B cell (primary cell): ENCODE data around the gene CFAP90. TPM values are rescaled to one million over a fixed set of nuclear protein-coding genes. Genes with fewer than 3 reads are reported as not detected.

Experiments used
- ATAC-seq: fragments of 200-7000 bp; cut with Tn5 transposase; one replicate; pipeline ENCODE4 v1.10.0; 2021; ENCODE audit warnings: low read depth, mild to moderate bottlenecking, moderate number of reproducible peaks, moderate library complexity
- CTCF ChIA-PET: fragments of 350-600 bp; sonication (Branson Sonifier 250); formaldehyde crosslinking; loops from one replicate; lab custom pipeline; 2021; ENCODE audit warnings: antibody characterized with exemption, inconsistent platforms; lab: Charles Lee
- POLR2A ChIA-PET: fragments of 350-600 bp; sonication (Branson Sonifier 250); formaldehyde crosslinking; loops from one replicate; lab custom pipeline; 2021; ENCODE audit warnings: antibody characterized with exemption; lab: Charles Lee
- DNase-seq: peaks from one replicate; pipeline ENCODE4 v3.0.0; 2013
- H2AFZ ChIP-seq: 2 replicates; pipeline ENCODE4 v1.6.1; 2012; ENCODE audit warnings: mild to moderate bottlenecking, low read depth, low read length; ENCODE audit not compliant: insufficient read depth, poor library complexity, severe bottlenecking
- H3K27ac ChIP-seq, 2 donors: 1 replicate in 1 of 2; 2 replicates in 1 of 2; pipeline ENCODE4 v1.5.1; 2012 to 2013; ENCODE audit warnings: low read length in 2 of 2, mild to moderate bottlenecking in 2 of 2, moderate library complexity in 1 of 2
- H3K27me3 ChIP-seq, 4 experiments: fragments of 200-600 bp in 1 of 4; sonication (generic) in 1 of 4; replicated peaks in 1 of 4; 1 replicate in 2 of 4; 2 replicates in 2 of 4; pipeline versions ENCODE4 v1.6.1 to v1.7.0; 2013 to 2016; ENCODE audit warnings: low read length in 3 of 4, mild to moderate bottlenecking in 2 of 4, mixed read lengths in 1 of 4, moderate library complexity in 1 of 4; ENCODE audit not compliant: insufficient read depth in 4 of 4, control insufficient read depth in 3 of 4; ENCODE audit errors: control extremely low read depth in 1 of 4
- H3K36me3 ChIP-seq, 2 experiments: replicated peaks in 1 of 2; 1 replicate in 1 of 2; 2 replicates in 1 of 2; pipeline versions ENCODE4 v1.6.1 to v1.7.1; 2013; ENCODE audit warnings: low read length in 1 of 2; ENCODE audit not compliant: insufficient read depth in 2 of 2, control insufficient read depth in 1 of 2; ENCODE audit errors: control extremely low read depth in 1 of 2, extremely low read depth in 1 of 2
- H3K4me1 ChIP-seq, 2 donors: fragments of 200-600 bp in 1 of 2; sonication (generic) in 1 of 2; 1 replicate in 1 of 2; 2 replicates in 1 of 2; pipeline versions ENCODE4 v1.5.1 to v1.6.1; 2013 to 2017; ENCODE audit warnings: low read length in 2 of 2; ENCODE audit not compliant: control insufficient read depth in 2 of 2, insufficient read depth in 2 of 2
- H3K4me2 ChIP-seq: replicated peaks from 2 replicates; pipeline ENCODE3; 2012; ENCODE audit warnings: mild to moderate bottlenecking, low read depth, low read length; ENCODE audit not compliant: poor library complexity, severe bottlenecking
- H3K4me3 ChIP-seq, 5 experiments: fragments of 200-600 bp in 1 of 5; sonication (generic) in 1 of 5; 1 replicate in 3 of 5; 2 replicates in 2 of 5; pipeline versions ENCODE4 v1.5.1 to v1.7.0; 2011 to 2016; ENCODE audit warnings: low read length in 4 of 5, mild to moderate bottlenecking in 4 of 5, low read depth in 2 of 5, control low read depth in 1 of 5, moderate library complexity in 1 of 5; ENCODE audit not compliant: insufficient read depth in 1 of 5; ENCODE audit errors: control extremely low read depth in 1 of 5, extremely low read depth in 1 of 5
- H3K79me2 ChIP-seq: fragments of 200-600 bp; sonication (generic); one replicate; pipeline ENCODE4 v1.6.0; 2016; ENCODE audit warnings: low read length; ENCODE audit not compliant: control insufficient read depth, insufficient read depth
- H3K9ac ChIP-seq: fragments of 200-600 bp; sonication (generic); 2 replicates; pipeline ENCODE4 v1.6.1; 2017; ENCODE audit warnings: mild to moderate bottlenecking, low read length, moderate library complexity
- H3K9me3 ChIP-seq, 3 donors: one replicate each; pipeline versions ENCODE4 v1.6.1 to v1.7.1; 2013; ENCODE audit warnings: low read length in 2 of 3; ENCODE audit not compliant: control insufficient read depth in 2 of 3, insufficient read depth in 1 of 3; ENCODE audit errors: control extremely low read depth in 1 of 3
- H4K20me1 ChIP-seq: 2 replicates; pipeline ENCODE4 v1.6.0; 2012; ENCODE audit warnings: mild to moderate bottlenecking, low read length; ENCODE audit not compliant: insufficient read depth, control insufficient read depth, poor library complexity, severe bottlenecking
- H3K27ac Mint-ChIP-seq: one replicate; pipeline ENCODE4 v1.8.0; 2021; ENCODE audit warnings: mixed read lengths
- H3K27me3 Mint-ChIP-seq: one replicate; pipeline ENCODE4 v1.8.0; 2021; ENCODE audit warnings: mixed read lengths
- H3K4me1 Mint-ChIP-seq: one replicate; pipeline ENCODE4 v1.8.0; 2021; ENCODE audit warnings: mixed read lengths
- H3K4me3 Mint-ChIP-seq: one replicate; pipeline ENCODE4 v1.8.0; 2021; ENCODE audit warnings: mixed read lengths
- H3K9me3 Mint-ChIP-seq: one replicate; pipeline ENCODE4 v1.8.0; 2022; ENCODE audit warnings: mixed read lengths; ENCODE audit not compliant: insufficient read depth
- EZH2 ChIP-seq: IDR thresholded peaks from 2 replicates; pipeline ENCODE4 v1.6.1; 2012; ENCODE audit warnings: borderline replicate concordance, low read depth, mild to moderate bottlenecking, moderate library complexity, low read length; ENCODE audit not compliant: insufficient read depth, poor library complexity, severe bottlenecking
- WGBS: methylation state at CpG from one replicate; pipeline ENCODE4 v1.1.5; 2013; ENCODE audit warnings: missing lambda C conversion rate; ENCODE audit not compliant: insufficient coverage; 5-methylcytosine and 5-hydroxymethylcytosine counted together
- intact Hi-C: fragments of 100-400 bp; cut with micrococcal nuclease; formaldehyde crosslinking; loops from one replicate; pipeline ENCODE4 v1.10.0; 2022
- polyA plus RNA-seq: library from polyadenylated mRNA; depleted of rRNA; stranded (reverse); fragments of >200 nt; gene quantifications from 2 replicates; pipeline ENCODE4 v1.2.3, GENCODE V29; 2012
- total RNA-seq, 2 donors: library from RNA; stranded (reverse); fragments of 120-200 nt in 1 of 2; gene quantifications; 1 replicate in 1 of 2; 2 replicates in 1 of 2; pipeline versions ENCODE4 v1.2.3 to v1.2.4, GENCODE V29; 2013 to 2022
- TF ChIP-seq, protein P1 (sequence below): fragments of 200-600 bp; IDR thresholded peaks from one replicate; pipeline ENCODE4 v1.8.0; 2022; ENCODE audit warnings: antibody characterized with exemption, mild to moderate bottlenecking

CFAP90 gene
- total and polyA plus RNA-seq, 2 donors (not counting 1 experiment from before 2014, with no cell fraction given), result not detected

DNA sequence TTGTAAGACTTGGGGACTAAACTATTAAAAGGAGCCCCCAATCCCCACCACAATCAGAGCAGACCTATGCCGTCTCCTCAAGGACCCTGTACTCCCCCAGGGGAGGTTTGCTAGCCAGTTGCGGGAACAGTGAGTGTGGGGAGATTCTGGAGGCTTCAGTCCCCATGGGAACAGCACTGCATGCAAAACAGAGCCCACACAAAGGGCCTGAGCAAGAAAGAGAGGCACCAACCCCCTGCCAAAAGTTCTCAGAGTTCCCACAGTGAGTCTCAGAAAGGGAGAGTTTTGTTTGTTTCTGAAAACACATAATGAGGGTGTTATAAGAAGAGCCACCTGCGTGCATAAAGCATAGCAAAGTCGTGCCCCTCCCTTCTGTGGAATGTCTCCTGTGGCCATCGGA is 56.6 kb downstream of the CFAP90 start:
- no peak for DNase-seq
- Histone ChIP-seq H3K79me2 (no peaks in the 10 kb centered on the region), H3K4me1 (no peaks in the 10 kb centered on the region), H3K9me3 (no peaks in the 10 kb centered on the region), H3K36me3 (no peaks in the 10 kb centered on the region), H3K9ac (no peak overlapping the region), H4K20me1 (no peaks in the 10 kb centered on the region), H3K27me3 (no peaks in the 10 kb centered on the region), H3K27ac (no peak overlapping the region), H3K4me2 (no peak overlapping the region), H2AFZ (no peak overlapping the region), H3K4me3 (no peak overlapping the region)
- no peak for ATAC-seq
- no peak for TF ChIP-seq EZH2
- TF ChIP-seq, protein P1, sequence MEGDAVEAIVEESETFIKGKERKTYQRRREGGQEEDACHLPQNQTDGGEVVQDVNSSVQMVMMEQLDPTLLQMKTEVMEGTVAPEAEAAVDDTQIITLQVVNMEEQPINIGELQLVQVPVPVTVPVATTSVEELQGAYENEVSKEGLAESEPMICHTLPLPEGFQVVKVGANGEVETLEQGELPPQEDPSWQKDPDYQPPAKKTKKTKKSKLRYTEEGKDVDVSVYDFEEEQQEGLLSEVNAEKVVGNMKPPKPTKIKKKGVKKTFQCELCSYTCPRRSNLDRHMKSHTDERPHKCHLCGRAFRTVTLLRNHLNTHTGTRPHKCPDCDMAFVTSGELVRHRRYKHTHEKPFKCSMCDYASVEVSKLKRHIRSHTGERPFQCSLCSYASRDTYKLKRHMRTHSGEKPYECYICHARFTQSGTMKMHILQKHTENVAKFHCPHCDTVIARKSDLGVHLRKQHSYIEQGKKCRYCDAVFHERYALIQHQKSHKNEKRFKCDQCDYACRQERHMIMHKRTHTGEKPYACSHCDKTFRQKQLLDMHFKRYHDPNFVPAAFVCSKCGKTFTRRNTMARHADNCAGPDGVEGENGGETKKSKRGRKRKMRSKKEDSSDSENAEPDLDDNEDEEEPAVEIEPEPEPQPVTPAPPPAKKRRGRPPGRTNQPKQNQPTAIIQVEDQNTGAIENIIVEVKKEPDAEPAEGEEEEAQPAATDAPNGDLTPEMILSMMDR, result no peak
- ChIA-PET POLR2A (no interaction called here), CTCF (no interaction called here)
- Mint-ChIP-seq H3K27ac (no peak overlapping the region), H3K4me3 (no peak overlapping the region), H3K27me3 (peaks cover 8% of the 10 kb centered on the region), H3K9me3 (no peaks in the 10 kb centered on the region), H3K4me1 (no peaks in the 10 kb centered on the region)
- WGBS, result 80% methylated on average over 1 of the region's 5 CpGs
- intact Hi-C loops, result no loop called here

DNA sequence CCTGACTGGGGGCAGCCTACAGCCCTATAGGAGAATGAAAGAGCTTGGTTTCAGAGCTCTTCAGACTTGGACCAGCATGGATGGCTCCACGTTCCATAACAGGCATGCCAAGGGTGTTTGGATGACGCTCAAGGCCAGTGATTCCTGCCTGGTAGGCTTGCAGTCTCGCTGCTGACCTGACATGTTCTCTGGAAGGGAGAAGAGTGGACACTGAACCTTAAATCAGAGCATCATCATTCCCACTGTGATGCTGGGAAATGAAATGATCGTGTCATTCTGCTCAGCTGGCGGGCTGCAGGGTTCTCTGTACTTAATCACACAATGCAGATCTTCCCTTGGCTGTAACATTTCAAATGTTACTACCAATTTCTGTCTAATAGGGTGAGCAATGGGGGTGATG is 57.0 kb downstream of the CFAP90 start:
- Histone ChIP-seq H3K27me3 (no peaks in the 10 kb centered on the region), H3K4me3 (no peak overlapping the region), H3K79me2 (no peaks in the 10 kb centered on the region), H3K4me1 (no peaks in the 10 kb centered on the region), H2AFZ (no peak overlapping the region), H4K20me1 (no peaks in the 10 kb centered on the region), H3K36me3 (no peaks in the 10 kb centered on the region), H3K27ac (no peak overlapping the region), H3K4me2 (no peak overlapping the region), H3K9ac (no peak overlapping the region), H3K9me3 (no peaks in the 10 kb centered on the region)
- no peak overlapping the region for H3K27ac Mint-ChIP-seq
- intact Hi-C loops, result no loop called here
- DNase-seq, result no peak
- peaks cover 8% of the 10 kb centered on the region for H3K27me3 Mint-ChIP-seq
- H3K9me3 Mint-ChIP-seq, result no peaks in the 10 kb centered on the region
- TF ChIP-seq, protein P1, result no peak
- ATAC-seq, result no peak
- no peaks in the 10 kb centered on the region for H3K4me1 Mint-ChIP-seq
- CTCF ChIA-PET, result interaction anchor here (0.9 kb wide), 1 partner anchor 19 kb away, joined by 3 read pairs; no protein-coding TSS in a partner anchor
- POLR2A ChIA-PET, result no interaction called here
- 95% methylated on average over 2 of the region's 5 CpGs for WGBS
- no peak overlapping the region for H3K4me3 Mint-ChIP-seq
